Panc1 (cell line): ENCODE data around the gene GLIS1. TPM values are rescaled to one million over a fixed set of nuclear protein-coding genes. Genes with fewer than 3 reads are reported as not detected.

Experiments used
- ATAC-seq: fragments of 200-7000 bp; cut with Tn5 transposase; 2 replicates; pipeline ENCODE4 v1.9.1; 2020; ENCODE audit warnings: mild to moderate bottlenecking, moderate library complexity
- BruUV-seq: library from RNA; stranded (reverse); fragments of 400-500 nt; replicated peaks from 2 replicates; lab custom pipeline; 2021; lab: Mats Ljungman, UMichigan
- CTCF ChIA-PET: fragments of 300-600 bp; sonication (Branson Sonifier 250); formaldehyde crosslinking; loops from one replicate; lab custom pipeline; 2022; ENCODE audit warnings: antibody characterized with exemption; lab: Charles Lee
- POLR2A ChIA-PET: fragments of 300-600 bp; sonication (Branson Sonifier 250); formaldehyde crosslinking; loops from one replicate; lab custom pipeline; 2022; ENCODE audit warnings: antibody characterized with exemption; lab: Charles Lee
- DNase-seq: peaks from one replicate; pipeline ENCODE4 v3.0.0-alpha.2; 2010; ENCODE audit warnings: low read depth, low spot score
- H3K27ac ChIP-seq: 2 replicates; pipeline ENCODE4 v1.5.1; 2011; ENCODE audit warnings: mild to moderate bottlenecking, low read length, inconsistent platforms
- H3K27me3 ChIP-seq: fragments of 200-500 bp; sonication (Bioruptor generic); 2 replicates; pipeline ENCODE4 v1.6.0; 2014; ENCODE audit warnings: low read length, inconsistent platforms; ENCODE audit not compliant: control insufficient read depth, insufficient read depth
- H3K36me3 ChIP-seq: fragments of 200-500 bp; sonication (Bioruptor generic); 2 replicates; pipeline ENCODE4 v1.5.1; 2014; ENCODE audit warnings: inconsistent platforms, mild to moderate bottlenecking, low read length, moderate library complexity; ENCODE audit not compliant: control insufficient read depth, insufficient read depth
- H3K4me1 ChIP-seq: 2 replicates; pipeline ENCODE4 v1.5.1; 2011; ENCODE audit warnings: inconsistent platforms, mild to moderate bottlenecking, low read length, moderate library complexity; ENCODE audit not compliant: control insufficient read depth, insufficient read depth
- H3K4me3 ChIP-seq, 2 experiments: 2 replicates each; pipeline ENCODE4 v1.5.1; 2011 to 2012; ENCODE audit warnings: low read depth in 2 of 2, low read length in 2 of 2, mild to moderate bottlenecking in 2 of 2, inconsistent platforms in 1 of 2, moderate library complexity in 1 of 2
- H3K9me3 ChIP-seq: fragments of 200-500 bp; sonication (Bioruptor generic); 2 replicates; pipeline ENCODE4 v1.5.1; 2014; ENCODE audit warnings: low read depth, mild to moderate bottlenecking, inconsistent platforms, low read length, moderate library complexity; ENCODE audit not compliant: control insufficient read depth, insufficient read depth
- POLR2AphosphoS5 ChIP-seq: IDR thresholded peaks from 2 replicates; pipeline ENCODE4 v1.6.1; 2012; ENCODE audit warnings: mild to moderate bottlenecking, low read depth, low read length, moderate library complexity
- REST ChIP-seq, 2 experiments: IDR thresholded peaks; 2 replicates each; pipeline ENCODE4 v1.6.1; 2011 to 2012; ENCODE audit warnings: low read depth in 2 of 2, control low read depth in 1 of 2, low read length in 1 of 2, mild to moderate bottlenecking in 1 of 2, moderate library complexity in 1 of 2; ENCODE audit not compliant: insufficient read depth in 1 of 2
- SIN3A ChIP-seq: IDR thresholded peaks from 2 replicates; pipeline ENCODE4 v1.6.1; 2012; ENCODE audit warnings: low read depth, mild to moderate bottlenecking, low read length, moderate library complexity, borderline replicate concordance; ENCODE audit not compliant: insufficient read depth
- TCF7L2 ChIP-seq: IDR thresholded peaks from 2 replicates; pipeline ENCODE4 v1.6.1; 2011; ENCODE audit warnings: mild to moderate bottlenecking, low read depth, low read length, inconsistent platforms
- in situ Hi-C: cut with HindIII; loops from 2 replicates; pipeline ENCODE4 v1.10.0; 2016; ENCODE audit warnings: low sequenced_read_pairs, low pct_unique_long_range_greater_than_20kb
- intact Hi-C: fragments of 100-400 bp; cut with micrococcal nuclease; formaldehyde crosslinking; loops from one replicate; pipeline ENCODE4 v1.10.0; 2022; ENCODE audit not compliant: unreplicated experiment
- total RNA-seq: library from RNA; stranded (reverse); gene quantifications from one replicate; pipeline ENCODE4 v1.2.1, GENCODE V29; 2021; ENCODE audit not compliant: unreplicated experiment
- TF ChIP-seq, protein P1 (sequence below): fragments of 450-650 bp; IDR thresholded peaks from 2 replicates; pipeline ENCODE4 v1.5.1; 2017; ENCODE audit warnings: mild to moderate bottlenecking

The GLIS1 gene
- total RNA-seq, 1 experiment from 2014 or later = 0.28 TPM

GRCh38 chr1:53505401-53505800 is 233.6 kb downstream of the GLIS1 start:
- TF ChIP-seq POLR2AphosphoS5 (no peak), REST (IDR thresholded peaks at IDR 0.05; ENCODE audit: insufficient read depth in 1 of 2, low read depth in 2 of 2, low read length in 1 of 2) (no peak), SIN3A (no peak), TCF7L2 (no peak)
- TF ChIP-seq, protein P1, sequence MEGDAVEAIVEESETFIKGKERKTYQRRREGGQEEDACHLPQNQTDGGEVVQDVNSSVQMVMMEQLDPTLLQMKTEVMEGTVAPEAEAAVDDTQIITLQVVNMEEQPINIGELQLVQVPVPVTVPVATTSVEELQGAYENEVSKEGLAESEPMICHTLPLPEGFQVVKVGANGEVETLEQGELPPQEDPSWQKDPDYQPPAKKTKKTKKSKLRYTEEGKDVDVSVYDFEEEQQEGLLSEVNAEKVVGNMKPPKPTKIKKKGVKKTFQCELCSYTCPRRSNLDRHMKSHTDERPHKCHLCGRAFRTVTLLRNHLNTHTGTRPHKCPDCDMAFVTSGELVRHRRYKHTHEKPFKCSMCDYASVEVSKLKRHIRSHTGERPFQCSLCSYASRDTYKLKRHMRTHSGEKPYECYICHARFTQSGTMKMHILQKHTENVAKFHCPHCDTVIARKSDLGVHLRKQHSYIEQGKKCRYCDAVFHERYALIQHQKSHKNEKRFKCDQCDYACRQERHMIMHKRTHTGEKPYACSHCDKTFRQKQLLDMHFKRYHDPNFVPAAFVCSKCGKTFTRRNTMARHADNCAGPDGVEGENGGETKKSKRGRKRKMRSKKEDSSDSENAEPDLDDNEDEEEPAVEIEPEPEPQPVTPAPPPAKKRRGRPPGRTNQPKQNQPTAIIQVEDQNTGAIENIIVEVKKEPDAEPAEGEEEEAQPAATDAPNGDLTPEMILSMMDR = no peak
- Histone ChIP-seq H3K27me3 (no peaks in the 10 kb centered on the region), H3K4me1 (no peaks in the 10 kb centered on the region), H3K36me3 (no peaks in the 10 kb centered on the region), H3K27ac (no peak overlapping the region), H3K9me3 (no peaks in the 10 kb centered on the region), H3K4me3 (no peak overlapping the region)
- intact Hi-C loops = no loop called here
- DNase-seq (no peak), ATAC-seq (no peak)
- ChIA-PET CTCF (no interaction called here), POLR2A (no interaction called here)
- BruUV-seq = no TSS peak
- in situ Hi-C loops = no loop called here

DNA sequence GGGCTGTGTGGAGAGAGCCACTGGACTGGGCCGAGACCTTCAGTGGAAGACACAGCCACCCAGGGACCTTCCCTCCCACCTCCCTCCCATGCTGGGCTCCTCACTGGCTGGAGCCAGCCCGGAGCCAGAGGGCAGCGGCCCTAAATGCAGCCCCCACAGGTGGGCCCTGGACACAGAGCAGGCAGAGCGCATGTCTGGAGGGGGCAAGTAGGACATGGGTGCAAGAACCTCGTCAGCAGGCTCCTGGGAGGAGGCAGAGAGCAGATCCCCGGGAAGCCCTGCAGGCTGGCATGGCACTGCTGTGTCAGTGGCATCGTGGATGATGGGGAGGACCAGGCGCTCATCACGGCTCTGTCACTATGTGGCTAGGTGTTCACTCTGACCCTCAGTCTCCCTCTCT is 234.1 kb downstream of the GLIS1 start:
- TF ChIP-seq SIN3A (no peak), REST (IDR thresholded peaks at IDR 0.05; ENCODE audit: insufficient read depth in 1 of 2, low read depth in 2 of 2, low read length in 1 of 2) (no peak), POLR2AphosphoS5 (no peak), TCF7L2 (no peak)
- TF ChIP-seq, protein P1 = no peak
- no peaks in the 10 kb centered on the region for H3K27me3 ChIP-seq
- no peaks in the 10 kb centered on the region for H3K36me3 ChIP-seq
- DNase-seq = no peak
- 0 out of 2 replicates have a peak, but pooled peaks have one; percentile 3 for ATAC-seq
- no TSS peak for BruUV-seq
- H3K4me1 ChIP-seq = no peaks in the 10 kb centered on the region
- no peaks in the 10 kb centered on the region for H3K9me3 ChIP-seq
- ChIA-PET CTCF (no interaction called here), POLR2A (interaction anchor here (0.6 kb wide), 1 partner anchor 192 kb away, joined by 4 read pairs; no protein-coding TSS in a partner anchor)
- intact Hi-C loops (no loop called here), in situ Hi-C loops (no loop called here)
- H3K27ac ChIP-seq = no peak overlapping the region
- no peak overlapping the region for H3K4me3 ChIP-seq
